Breast epithelium (tissue), 3 donors: ENCODE results near the gene FRMD4A.

Experiments
- CTCF ChIP-seq, 3 donors: fragments of 450-650 bp; IDR thresholded peaks; one replicate each; pipeline ENCODE4 v1.5.1; 2016 to 2017; ENCODE audit warnings: antibody characterized with exemption in 3 of 3, mild to moderate bottlenecking in 3 of 3, moderate library complexity in 3 of 3
- POLR2A ChIP-seq: fragments of 450-650 bp; IDR thresholded peaks from one replicate; pipeline ENCODE4 v1.6.1; 2016; ENCODE audit warnings: antibody characterized with exemption, mild to moderate bottlenecking, moderate library complexity

DNA sequence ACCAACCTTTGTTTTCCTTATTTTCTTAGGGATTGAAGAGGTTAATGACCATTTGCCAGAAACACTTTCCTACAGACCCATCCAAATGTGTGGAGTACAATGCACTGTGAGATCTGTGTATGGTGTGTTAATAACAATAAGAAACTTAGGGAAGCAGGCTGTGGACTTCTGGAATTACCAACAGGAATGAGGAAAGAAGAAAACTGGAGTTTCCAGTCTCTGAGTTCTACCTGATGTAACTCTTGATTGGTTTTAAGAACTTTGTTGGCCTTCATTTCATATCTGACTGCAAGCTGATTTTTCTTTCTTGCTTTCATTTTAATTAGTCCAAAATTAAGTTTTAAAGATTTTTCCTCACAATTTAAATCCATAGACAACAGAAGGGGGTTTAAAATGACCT, 700.5 kb downstream of the FRMD4A start:
- no peak for TF ChIP-seq CTCF (IDR thresholded peaks at IDR 0.05)
- no peak for TF ChIP-seq POLR2A
